ENCODE results near the gene CRACDL.
"Not testable (repeated sequence)": the region's sequence is repeated elsewhere in the genome, so short reads cannot be mapped to it uniquely, and the experiment has no call there.

Gene CRACDL

GRCh38 chr2:98753801-98754200, 182.2 kb downstream of the CRACDL start:
- no peak overlapping the region for H3K4me3 ChIP-seq (ENCODE audit: low read depth, low read length)
- DNase-seq (ENCODE audit: low read depth), result no peak
- in situ Hi-C loops (cut with HindIII; ENCODE audit: low sequenced_read_pairs), result no loop called here
- no peak for TF ChIP-seq CTCF (IDR thresholded peaks at IDR 0.05; ENCODE audit: low read depth, low read length, missing control alignments)

DNA sequence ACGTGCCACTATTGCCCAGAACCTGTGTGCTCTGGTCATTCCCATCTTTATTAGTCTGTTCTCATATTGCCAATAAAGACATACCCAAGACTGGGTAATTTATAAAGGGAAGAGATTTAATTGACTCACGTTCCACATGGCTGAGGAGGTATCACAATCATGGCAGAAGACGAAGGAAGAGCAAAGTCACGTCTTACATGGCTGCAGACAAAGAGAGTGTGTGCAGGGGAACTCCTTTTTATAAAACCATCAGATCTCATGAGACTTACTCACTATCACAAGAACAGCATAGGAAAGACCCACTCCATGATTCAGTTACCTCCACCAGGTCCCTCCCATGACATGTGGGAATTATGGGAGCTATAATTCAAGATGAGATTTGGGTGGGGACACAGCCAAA, 183.3 kb downstream of the CRACDL start:
- in situ Hi-C loops (cut with HindIII; ENCODE audit: low sequenced_read_pairs); H3K4me3 ChIP-seq (ENCODE audit: low read depth, low read length); DNase-seq (ENCODE audit: low read depth): not testable (repeated sequence)

GRCh38 chr2:98751748-98752147, 184.3 kb downstream of the CRACDL start:
- in situ Hi-C loops (cut with HindIII; ENCODE audit: low sequenced_read_pairs), result no loop called here
- DNase-seq (ENCODE audit: low read depth), result no peak
- no peak for TF ChIP-seq CTCF (IDR thresholded peaks at IDR 0.05; ENCODE audit: low read depth, low read length, missing control alignments)
- no peak overlapping the region for H3K4me3 ChIP-seq (ENCODE audit: low read depth, low read length)

- H3K4me3 ChIP-seq (ENCODE audit: low read depth, low read length), result no peak overlapping the region
- DNase-seq (ENCODE audit: low read depth), result no peak
- no peak for TF ChIP-seq CTCF (IDR thresholded peaks at IDR 0.05; ENCODE audit: low read depth, low read length, missing control alignments)
- in situ Hi-C loops (cut with HindIII; ENCODE audit: low sequenced_read_pairs), result no loop called here
Observed at GRCh38 chr2:98750593-98751282, 185.3 kb downstream of the CRACDL start.

DNA sequence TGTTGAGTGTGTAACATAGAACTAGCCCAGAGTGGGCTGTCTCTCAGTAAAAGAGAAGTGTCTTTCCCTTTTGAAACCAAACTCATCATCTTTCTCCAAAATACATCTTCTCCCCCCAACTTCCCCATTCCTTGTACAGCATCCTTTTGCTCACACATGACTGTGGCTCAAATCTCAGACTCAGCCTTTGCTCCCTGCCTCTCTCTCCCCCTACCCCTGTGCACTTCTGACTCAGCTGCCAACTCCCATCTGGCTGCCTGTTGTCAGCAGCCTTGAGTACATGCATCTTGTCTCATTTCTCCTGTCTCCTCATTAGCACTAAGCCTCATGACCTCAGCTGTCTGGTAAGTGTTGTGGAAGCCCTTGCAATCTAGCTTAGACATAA, 187.0 kb downstream of the CRACDL start:
- no peak for TF ChIP-seq CTCF (IDR thresholded peaks at IDR 0.05; ENCODE audit: low read depth, low read length, missing control alignments)
- no peak overlapping the region for H3K4me3 ChIP-seq (ENCODE audit: low read depth, low read length)
- in situ Hi-C loops (cut with HindIII; ENCODE audit: low sequenced_read_pairs), result no loop called here
- DNase-seq (ENCODE audit: low read depth), result no peak

GRCh38 chr2:98748292-98749065, 187.5 kb downstream of the CRACDL start:
- in situ Hi-C loops (cut with HindIII; ENCODE audit: low sequenced_read_pairs), result no loop called here
- no peak for TF ChIP-seq CTCF (IDR thresholded peaks at IDR 0.05; ENCODE audit: low read depth, low read length, missing control alignments)
- H3K4me3 ChIP-seq (ENCODE audit: low read depth, low read length), result no peak overlapping the region
- no peak for DNase-seq (ENCODE audit: low read depth)

- TF ChIP-seq CTCF (IDR thresholded peaks at IDR 0.05; ENCODE audit: low read depth, low read length, missing control alignments), result no peak
Observed at GRCh38 chr2:98747888-98748287, 188.1 kb downstream of the CRACDL start.

More at GRCh38 chr2:98747888-98748287, 188.1 kb downstream of the CRACDL start:
- no peak for DNase-seq (ENCODE audit: low read depth)
- in situ Hi-C loops (cut with HindIII; ENCODE audit: low sequenced_read_pairs), result no loop called here
- H3K4me3 ChIP-seq (ENCODE audit: low read depth, low read length), result no peak overlapping the region

All from astrocyte of the cerebellum (primary cell).